BJ (cell line): ENCODE results near the gene C1orf167. TPM values are rescaled to one million over a fixed set of nuclear protein-coding genes. Genes with fewer than 3 reads are reported as not detected.
A peak's percentile ranks its signal among the peaks of the same experiment; 100 is the strongest.

Experiments
- CTCF ChIA-PET: fragments of 350-600 bp; formaldehyde crosslinking; extraction: SDS; loops from one replicate; lab custom pipeline; 2021; ENCODE audit warnings: antibody characterized with exemption, inconsistent platforms; lab: Yijun Ruan, JAX
- POLR2A ChIA-PET: fragments of 300-600 bp; sonication (Branson Sonifier 250); formaldehyde crosslinking; extraction: SDS; loops from one replicate; lab custom pipeline; 2021; ENCODE audit warnings: antibody characterized with exemption; lab: Charles Lee
- DNase-seq: peaks from one replicate; pipeline ENCODE4 v3.0.0-alpha.2; 2011; ENCODE audit warnings: low read depth
- H3K27me3 ChIP-seq: 2 replicates; pipeline ENCODE4 v1.6.0; 2011; ENCODE audit warnings: low read length; ENCODE audit not compliant: control insufficient read depth, insufficient read depth
- H3K36me3 ChIP-seq: 2 replicates; pipeline ENCODE4 v1.5.1; 2011; ENCODE audit warnings: low read length; ENCODE audit not compliant: control insufficient read depth, insufficient read depth
- H3K4me3 ChIP-seq: 2 replicates; pipeline ENCODE4 v1.5.1; 2011; ENCODE audit warnings: low read depth, mild to moderate bottlenecking, control low read depth, low read length
- CTCF ChIP-seq: IDR thresholded peaks from 2 replicates; pipeline ENCODE4 v1.5.1; 2011; ENCODE audit warnings: low read depth, mild to moderate bottlenecking, control low read depth, inconsistent platforms, low read length, moderate library complexity; ENCODE audit not compliant: insufficient read depth
- polyA plus RNA-seq: library from polyadenylated mRNA; depleted of rRNA; stranded (reverse); fragments of >200 nt; gene quantifications from 2 replicates; pipeline ENCODE4 v1.2.3, GENCODE V29; 2011

The C1orf167 gene
- polyA plus RNA-seq, 1 experiment, result 0.54 TPM

GRCh38 chr1:11788549-11789053, 26.6 kb downstream of the C1orf167 start:
- ChIA-PET POLR2A (no interaction called here), CTCF (interaction anchor here (1.0 to 1.1 kb wide), 2 partner anchors 16 to 124 kb away, joined by 3 read pairs; no protein-coding TSS in a partner anchor)
- peaks cover 8% of the 10 kb centered on the region for H3K36me3 ChIP-seq
- DNase-seq, result no peak
- no peak for TF ChIP-seq CTCF
- H3K27me3 ChIP-seq, result no peaks in the 10 kb centered on the region
- H3K4me3 ChIP-seq, result no peak overlapping the region

GRCh38 chr1:11789126-11790067, 27.4 kb downstream of the C1orf167 start:
- CTCF ChIA-PET, result interaction anchor here (0.5 to 1.1 kb wide), 2 partner anchors 15 to 1839 kb away, joined by 3 read pairs; no protein-coding TSS in a partner anchor
- no peak overlapping the region for H3K4me3 ChIP-seq
- H3K27me3 ChIP-seq, result no peaks in the 10 kb centered on the region
- TF ChIP-seq CTCF, result no peak
- POLR2A ChIA-PET, result no interaction called here
- H3K36me3 ChIP-seq, result peaks cover 16% of the 10 kb centered on the region
- no peak for DNase-seq

GRCh38 chr1:11790101-11790879, 28.3 kb downstream of the C1orf167 start:
- no peaks in the 10 kb centered on the region for H3K27me3 ChIP-seq
- no peak for TF ChIP-seq CTCF
- H3K4me3 ChIP-seq, result no peak overlapping the region
- DNase-seq, result no peak
- H3K36me3 ChIP-seq, result peaks cover 21% of the 10 kb centered on the region
- POLR2A ChIA-PET, result interaction anchor here (1.4 kb wide), 1 partner anchor 13 kb away, joined by 14 read pairs; no protein-coding TSS in a partner anchor
- CTCF ChIA-PET, result interaction anchor here (0.5 kb wide), 1 partner anchor 1840 kb away, joined by 3 read pairs; no protein-coding TSS in a partner anchor

GRCh38 chr1:11790880-11791715, 29.1 kb downstream of the C1orf167 start:
- POLR2A ChIA-PET, result interaction anchor here (1.4 kb wide), 1 partner anchor 12 kb away, joined by 14 read pairs; no protein-coding TSS in a partner anchor
- no peak overlapping the region for H3K4me3 ChIP-seq
- CTCF ChIA-PET, result no interaction called here
- no peaks in the 10 kb centered on the region for H3K27me3 ChIP-seq
- TF ChIP-seq CTCF, result no peak
- peaks cover 24% of the 10 kb centered on the region for H3K36me3 ChIP-seq
- peak; percentile 81 for DNase-seq
